ENCODE data around the gene NDST3. TPM values are rescaled to one million over a fixed set of nuclear protein-coding genes. Genes with fewer than 3 reads are reported as not detected.

Gene NDST3
- total RNA-seq, 1 experiment from 2014 or later: 0.70 TPM

DNA sequence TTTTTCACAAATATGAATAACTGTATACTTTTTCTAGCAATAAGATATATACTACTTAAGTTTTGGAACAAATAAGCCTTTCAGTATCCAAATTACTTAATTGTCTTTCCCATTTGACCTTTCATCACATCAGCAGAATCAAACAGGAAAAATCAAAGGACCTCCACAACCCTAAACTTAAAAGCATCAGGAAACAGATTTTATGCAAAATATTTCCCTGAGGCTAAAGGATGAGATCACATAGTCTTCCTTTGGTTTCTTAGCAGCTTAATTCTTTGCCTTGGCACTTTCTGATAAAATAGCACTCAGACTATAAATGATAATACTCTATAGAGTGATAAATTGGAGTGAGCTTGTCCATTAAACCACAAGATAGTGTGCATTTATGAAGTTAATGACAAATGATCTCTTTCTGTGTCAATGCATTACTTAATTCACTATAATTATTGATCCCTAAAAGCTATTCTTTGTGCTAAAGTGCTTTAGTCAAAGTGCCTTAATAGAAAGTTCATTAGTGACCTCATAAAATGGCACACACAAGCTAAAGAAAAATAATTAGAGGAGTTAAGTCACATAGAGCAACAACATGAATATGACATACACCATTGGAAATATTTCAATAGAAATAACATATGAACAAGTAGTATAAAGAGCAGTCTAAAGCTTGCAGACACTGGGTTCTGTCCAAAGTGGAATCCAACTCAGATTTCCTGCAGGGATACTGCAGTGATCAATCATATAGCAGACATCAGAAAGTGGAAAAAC is 15.7 kb upstream of the NDST3 start:
- Mint-ChIP-seq H3K4me3 (no peak overlapping the region), H3K36me3 (ENCODE audit: insufficient read depth in 1 of 3, low read depth in 3 of 3) (no peaks in the 10 kb centered on the region), H3K9me3 (no peaks in the 10 kb centered on the region), H3K27me3 (ENCODE audit: low read depth) (no peaks in the 10 kb centered on the region), H3K4me1 (no peaks in the 10 kb centered on the region), H3K27ac (no peak overlapping the region)
- H3K79me2 ChIP-seq (ENCODE audit: insufficient read depth, low read length): no peaks in the 10 kb centered on the region
- no peak overlapping the region for H2BK15ac ChIP-seq (ENCODE audit: low read depth, low read length)
- no peak overlapping the region for H2AK5ac ChIP-seq (ENCODE audit: insufficient read length, low read length)
- H3K56ac ChIP-seq (ENCODE audit: insufficient read length, low read depth, low read length): no peak overlapping the region
- H2AFZ ChIP-seq (ENCODE audit: low read length): no peak overlapping the region
- no peak overlapping the region for H2BK20ac ChIP-seq (ENCODE audit: low read depth, low read length, poor library complexity, severe bottlenecking)
- no peak overlapping the region for H3K27ac ChIP-seq (ENCODE audit: insufficient read length, low read depth, low read length)
- H3K23me2 ChIP-seq (ENCODE audit: insufficient read length, low read depth, low read length, poor library complexity, severe bottlenecking): no peaks in the 10 kb centered on the region
- H4K20me1 ChIP-seq (ENCODE audit: control insufficient read depth, insufficient read depth, insufficient read length): no peaks in the 10 kb centered on the region
- no peak overlapping the region for H3T11ph ChIP-seq (ENCODE audit: low read length)
- H3K4me1 ChIP-seq (ENCODE audit: insufficient read depth, low read length): no peaks in the 10 kb centered on the region
- DNase-seq: no peak
- H4K8ac ChIP-seq (replicated peaks; ENCODE audit: insufficient read length, low read depth, low read length): no peak overlapping the region
- no peaks in the 10 kb centered on the region for H3K27me3 ChIP-seq (ENCODE audit: insufficient read depth, low read length)
- H4K5ac ChIP-seq (ENCODE audit: insufficient read length, low read depth, low read length): no peak overlapping the region
- H3K23ac ChIP-seq (ENCODE audit: insufficient read length, low read depth, low read length): no peak overlapping the region
- no peak overlapping the region for H3K14ac ChIP-seq (ENCODE audit: insufficient read depth, low read length)
- TF ChIP-seq, protein P1, sequence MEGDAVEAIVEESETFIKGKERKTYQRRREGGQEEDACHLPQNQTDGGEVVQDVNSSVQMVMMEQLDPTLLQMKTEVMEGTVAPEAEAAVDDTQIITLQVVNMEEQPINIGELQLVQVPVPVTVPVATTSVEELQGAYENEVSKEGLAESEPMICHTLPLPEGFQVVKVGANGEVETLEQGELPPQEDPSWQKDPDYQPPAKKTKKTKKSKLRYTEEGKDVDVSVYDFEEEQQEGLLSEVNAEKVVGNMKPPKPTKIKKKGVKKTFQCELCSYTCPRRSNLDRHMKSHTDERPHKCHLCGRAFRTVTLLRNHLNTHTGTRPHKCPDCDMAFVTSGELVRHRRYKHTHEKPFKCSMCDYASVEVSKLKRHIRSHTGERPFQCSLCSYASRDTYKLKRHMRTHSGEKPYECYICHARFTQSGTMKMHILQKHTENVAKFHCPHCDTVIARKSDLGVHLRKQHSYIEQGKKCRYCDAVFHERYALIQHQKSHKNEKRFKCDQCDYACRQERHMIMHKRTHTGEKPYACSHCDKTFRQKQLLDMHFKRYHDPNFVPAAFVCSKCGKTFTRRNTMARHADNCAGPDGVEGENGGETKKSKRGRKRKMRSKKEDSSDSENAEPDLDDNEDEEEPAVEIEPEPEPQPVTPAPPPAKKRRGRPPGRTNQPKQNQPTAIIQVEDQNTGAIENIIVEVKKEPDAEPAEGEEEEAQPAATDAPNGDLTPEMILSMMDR (conservative IDR thresholded peaks at IDR 0.05): no peak
- no peaks in the 10 kb centered on the region for H3K9me3 ChIP-seq (ENCODE audit: control insufficient read depth, low read depth, low read length)
- H3K18ac ChIP-seq (ENCODE audit: insufficient read length, low read depth, low read length): no peak overlapping the region
- H2BK12ac ChIP-seq (ENCODE audit: insufficient read length, low read depth, low read length): no peak overlapping the region
- H3K4ac ChIP-seq (ENCODE audit: low read depth, low read length): no peak overlapping the region
- H2BK120ac ChIP-seq (ENCODE audit: low read depth, low read length, poor library complexity, severe bottlenecking): no peak overlapping the region
- no peak overlapping the region for H2BK5ac ChIP-seq (ENCODE audit: insufficient read length, low read length)
- H3K9ac ChIP-seq (ENCODE audit: extremely low read depth, insufficient read length, low read length): no peak overlapping the region
- H3K4me2 ChIP-seq (ENCODE audit: insufficient read depth, insufficient read length, low read length): no peak overlapping the region
- no peaks in the 10 kb centered on the region for H3K79me1 ChIP-seq (ENCODE audit: insufficient read depth, low read depth, low read length, poor library complexity, severe bottlenecking)
- no peak overlapping the region for H4K91ac ChIP-seq (ENCODE audit: insufficient read length, low read depth, low read length)
